ENCODE measurements around the gene ELMO3.
A peak's percentile ranks its signal among the peaks of the same experiment; 100 is the strongest.

The ELMO3 gene

DNA sequence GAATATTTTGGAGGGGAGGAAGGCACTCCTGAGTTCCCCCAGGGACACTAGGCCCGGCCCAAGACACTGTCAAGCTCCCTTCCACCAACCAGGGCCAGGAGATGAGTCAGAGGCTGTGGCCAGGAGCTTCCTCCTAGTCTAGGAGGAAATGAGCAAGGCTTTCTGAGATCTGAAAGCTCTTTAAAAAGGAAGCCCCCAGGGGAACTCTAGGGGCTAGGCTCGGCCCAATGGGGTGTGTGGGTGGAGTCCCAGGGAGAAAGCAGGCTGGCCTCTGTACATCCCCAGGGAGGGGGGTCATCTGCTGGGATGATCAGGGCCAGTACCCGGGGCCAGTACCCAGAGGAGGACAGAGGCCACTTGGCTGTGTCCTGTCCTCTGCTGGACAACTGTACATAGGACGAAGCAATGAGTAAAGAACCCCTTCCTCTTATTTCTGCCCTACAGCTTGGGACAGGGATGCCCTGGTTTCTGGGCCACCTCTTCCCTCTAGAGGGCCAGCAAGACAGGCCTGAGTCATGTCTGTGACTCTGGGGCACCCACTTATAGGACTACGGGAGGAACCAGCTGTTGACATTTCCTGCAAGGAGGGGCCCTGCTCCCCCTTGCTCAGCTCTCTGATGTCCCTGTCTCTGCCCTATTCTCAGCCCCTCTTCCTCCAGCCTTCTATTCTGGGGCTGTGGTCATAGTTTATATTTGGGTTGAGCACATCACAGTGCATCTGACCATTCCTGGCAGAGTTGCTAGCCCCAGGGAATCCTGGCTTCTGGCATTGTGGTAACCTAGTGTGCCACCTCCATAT lies 45.7 kb downstream of the ELMO3 start:
- DNase-seq, result peak; percentile 92

DNA sequence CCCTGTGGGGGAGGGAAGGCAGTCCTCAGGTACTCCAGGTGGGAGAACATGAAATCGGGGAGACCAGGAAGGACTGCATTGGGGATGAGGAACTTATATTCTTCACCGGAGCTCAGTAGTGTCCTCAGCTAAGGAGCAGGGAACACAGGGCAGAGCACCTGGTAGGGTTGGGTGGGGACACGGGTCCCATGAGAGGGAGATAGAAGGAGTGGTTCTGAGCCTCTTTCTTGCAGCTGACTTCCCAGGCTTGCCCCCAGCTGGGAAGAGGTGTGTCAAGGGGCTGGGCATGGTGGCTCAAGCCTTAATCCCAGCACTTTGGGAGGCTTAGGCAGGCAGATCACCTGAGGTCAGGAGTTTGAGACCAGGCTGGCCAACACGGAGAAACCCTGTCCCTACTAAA lies 46.3 kb downstream of the ELMO3 start:
- no peak for DNase-seq

DNA sequence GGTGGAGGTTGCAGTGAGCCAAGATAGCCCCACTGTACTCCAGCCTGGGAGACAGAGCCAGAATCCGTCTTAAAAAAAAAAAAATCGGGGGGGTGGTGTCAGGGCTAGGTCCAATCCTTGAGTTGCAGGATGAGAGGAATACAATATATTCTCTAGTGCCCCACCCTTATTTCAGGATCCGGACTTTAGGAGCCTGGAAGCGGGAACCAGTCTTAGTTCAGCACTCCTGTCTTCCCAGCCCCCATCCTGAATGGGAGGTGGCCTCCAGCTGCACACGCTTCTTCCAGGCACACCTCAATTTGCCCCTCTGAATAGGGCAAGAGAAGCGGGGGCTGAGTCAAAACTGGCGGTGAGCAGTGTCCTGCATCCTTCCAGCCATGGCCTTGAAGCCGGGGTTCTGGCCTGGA lies 46.7 kb downstream of the ELMO3 start:
- DNase-seq, result no peak

DNA sequence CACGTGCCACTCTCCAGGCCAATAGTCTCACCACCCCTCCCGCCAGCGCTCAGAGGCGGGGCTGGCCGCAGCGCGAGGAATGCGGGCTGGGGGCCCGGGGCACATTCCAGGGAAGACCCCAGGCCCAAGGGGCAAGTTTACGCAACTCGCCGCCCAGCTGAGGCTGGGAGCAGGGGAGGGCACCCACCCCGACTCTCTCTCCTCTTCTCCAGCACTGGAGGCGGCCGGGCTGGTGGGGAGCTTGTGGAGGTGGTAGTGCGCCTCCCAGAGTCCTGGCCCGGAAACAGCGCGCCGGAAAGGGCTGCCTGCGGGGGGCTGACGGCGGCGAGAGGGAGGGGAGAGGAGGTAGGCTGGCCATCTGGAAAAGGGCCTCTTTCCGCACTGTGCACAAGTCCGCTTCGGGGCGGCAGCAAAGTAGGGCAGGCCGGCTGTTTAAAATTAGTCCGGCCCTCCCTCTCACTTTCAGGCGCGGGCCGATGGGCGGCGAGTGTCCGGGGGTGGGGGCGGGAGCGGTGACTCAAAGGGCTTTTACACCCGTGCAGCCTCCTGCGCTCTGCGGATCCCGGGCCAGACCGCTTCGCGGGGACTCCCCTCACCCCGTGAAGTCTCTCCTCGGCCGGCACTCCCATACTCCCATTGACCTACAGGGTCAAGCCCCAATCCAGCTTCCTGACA lies 47.3 kb downstream of the ELMO3 start:
- no peak for DNase-seq

DNA sequence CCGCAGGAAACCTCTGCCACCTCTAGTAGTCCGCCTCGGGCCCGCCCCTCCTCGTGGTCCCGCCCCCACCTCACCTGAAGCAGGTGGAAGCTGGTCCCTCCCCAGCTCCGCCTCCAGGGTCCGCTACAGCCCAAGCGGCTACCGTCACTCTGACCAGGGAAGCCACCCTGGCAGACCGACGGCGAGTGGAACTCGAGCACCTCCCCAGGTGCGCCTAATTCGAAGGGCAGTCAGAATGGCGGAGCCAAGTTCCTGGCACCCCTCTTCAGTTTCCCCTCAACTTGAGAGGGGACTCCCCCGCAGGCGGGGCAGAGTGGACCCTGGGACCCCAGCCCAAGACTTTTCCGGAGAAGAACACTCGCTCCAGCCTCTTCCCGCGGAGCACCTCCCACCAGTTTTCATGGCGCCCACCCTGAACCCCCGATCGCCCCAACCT lies 47.8 kb downstream of the ELMO3 start:
- DNase-seq, result no peak

DNA sequence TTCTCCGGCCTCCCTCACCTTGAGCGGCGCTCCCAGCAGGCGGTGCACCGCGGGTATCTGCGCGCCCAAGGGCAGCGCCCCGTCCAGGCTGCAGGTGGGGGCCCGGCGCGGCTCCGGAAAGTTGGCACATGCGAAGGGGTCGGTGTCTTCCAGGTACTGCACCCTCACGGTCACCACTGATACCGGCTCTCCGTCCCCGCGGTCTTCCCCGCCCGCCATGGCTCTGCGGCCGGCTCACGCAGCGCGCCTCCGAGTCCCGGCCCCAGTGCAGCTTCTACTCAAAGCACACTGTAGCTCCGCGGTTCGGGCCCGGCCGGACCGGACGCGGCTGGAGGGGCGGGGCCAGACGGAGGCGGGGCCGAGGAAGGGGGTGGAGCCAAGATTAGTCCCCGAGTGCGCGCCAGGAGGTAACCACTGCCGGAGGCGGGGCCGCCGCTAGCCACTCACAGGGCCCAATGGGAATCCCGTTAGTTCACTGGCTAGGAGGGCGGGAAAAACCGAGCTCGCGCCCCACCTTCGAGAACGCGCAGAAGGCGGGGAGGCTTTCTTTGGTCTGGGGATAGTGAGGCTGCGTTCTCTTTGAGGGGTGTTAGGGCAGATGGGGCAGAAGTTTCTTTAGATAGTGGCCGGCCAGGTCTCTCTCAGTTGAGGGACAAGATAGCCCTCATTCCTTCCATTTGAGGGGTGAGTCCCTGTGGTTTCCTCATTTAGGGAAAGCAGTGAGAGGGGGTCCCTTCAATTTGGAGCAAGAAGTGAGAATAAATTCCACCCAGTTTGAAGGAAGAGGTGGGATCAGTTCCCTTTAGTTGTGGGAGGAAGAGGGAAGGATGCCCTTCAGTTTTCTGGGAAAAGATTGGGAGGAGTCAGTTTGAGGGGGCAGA lies 48.5 kb downstream of the ELMO3 start, which contains the start of gene FHOD1:
Gene FHOD1, minus strand, starts transcription at position 290 of the 881 bp plus-strand sequence. Its CDS starts 71 bp downstream, at position 219.
- peak; percentile 57 for DNase-seq

DNA sequence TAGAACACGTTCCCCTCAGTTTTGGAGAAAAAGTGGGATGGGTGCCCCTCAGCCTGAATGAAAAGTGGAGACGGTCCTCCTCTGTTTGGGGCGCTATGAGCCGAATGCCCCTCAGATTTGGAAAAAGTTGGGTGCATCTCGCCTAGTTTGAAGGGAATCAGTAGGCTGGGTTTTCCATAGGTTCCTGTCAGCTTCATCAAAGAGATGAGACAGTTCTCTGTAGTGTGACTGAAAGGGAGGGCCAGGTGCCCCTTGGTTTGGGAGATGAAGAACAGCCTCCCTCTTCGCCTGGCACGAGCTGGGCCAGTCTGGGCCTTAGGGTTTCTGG lies 49.1 kb downstream of the ELMO3 start:
- DNase-seq, result no peak

DNA sequence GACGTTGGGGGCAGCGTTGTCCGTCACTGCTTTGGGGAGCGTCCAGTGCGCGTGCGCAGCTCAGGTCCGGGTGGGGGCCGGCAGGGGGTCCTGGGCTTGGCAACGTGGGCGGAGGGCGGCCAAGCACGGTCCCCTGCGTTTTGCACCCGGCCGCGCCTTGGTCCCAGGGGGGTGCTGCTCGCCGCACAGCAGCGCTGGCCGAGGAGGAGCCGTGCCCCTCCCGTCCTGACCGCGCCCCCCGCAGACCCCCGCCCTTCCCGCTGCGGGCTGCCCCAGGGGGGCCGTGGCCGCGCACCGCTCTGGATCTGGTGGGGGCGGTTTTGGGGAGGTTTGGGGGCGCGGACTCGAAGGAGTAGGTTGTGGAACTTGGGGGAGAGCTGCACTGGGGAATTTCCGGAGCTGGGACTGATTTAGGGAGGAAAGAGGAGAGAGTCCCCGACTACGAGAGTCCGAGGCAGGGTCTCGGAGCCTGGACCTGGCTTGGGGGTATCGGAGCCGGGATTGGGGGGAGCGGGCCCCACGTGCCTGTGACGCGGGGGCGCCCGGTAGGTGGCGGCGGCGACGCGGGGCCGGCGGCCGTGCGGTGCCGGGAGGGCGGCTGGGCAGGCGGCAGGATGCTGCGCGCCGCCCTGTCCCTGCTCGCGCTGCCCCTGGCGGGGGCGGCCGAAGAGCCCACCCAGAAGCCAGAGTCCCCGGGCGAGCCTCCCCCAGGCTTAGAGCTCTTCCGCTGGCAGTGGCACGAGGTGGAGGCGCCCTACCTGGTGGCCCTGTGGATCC lies 49.7 kb downstream of the ELMO3 start, which contains the start of gene SLC9A5:
Gene SLC9A5, plus strand, starts transcription at position 579 of the 777 bp plus-strand sequence. Its CDS starts 36 bp downstream, at position 615.
- DNase-seq, result no peak

DNA sequence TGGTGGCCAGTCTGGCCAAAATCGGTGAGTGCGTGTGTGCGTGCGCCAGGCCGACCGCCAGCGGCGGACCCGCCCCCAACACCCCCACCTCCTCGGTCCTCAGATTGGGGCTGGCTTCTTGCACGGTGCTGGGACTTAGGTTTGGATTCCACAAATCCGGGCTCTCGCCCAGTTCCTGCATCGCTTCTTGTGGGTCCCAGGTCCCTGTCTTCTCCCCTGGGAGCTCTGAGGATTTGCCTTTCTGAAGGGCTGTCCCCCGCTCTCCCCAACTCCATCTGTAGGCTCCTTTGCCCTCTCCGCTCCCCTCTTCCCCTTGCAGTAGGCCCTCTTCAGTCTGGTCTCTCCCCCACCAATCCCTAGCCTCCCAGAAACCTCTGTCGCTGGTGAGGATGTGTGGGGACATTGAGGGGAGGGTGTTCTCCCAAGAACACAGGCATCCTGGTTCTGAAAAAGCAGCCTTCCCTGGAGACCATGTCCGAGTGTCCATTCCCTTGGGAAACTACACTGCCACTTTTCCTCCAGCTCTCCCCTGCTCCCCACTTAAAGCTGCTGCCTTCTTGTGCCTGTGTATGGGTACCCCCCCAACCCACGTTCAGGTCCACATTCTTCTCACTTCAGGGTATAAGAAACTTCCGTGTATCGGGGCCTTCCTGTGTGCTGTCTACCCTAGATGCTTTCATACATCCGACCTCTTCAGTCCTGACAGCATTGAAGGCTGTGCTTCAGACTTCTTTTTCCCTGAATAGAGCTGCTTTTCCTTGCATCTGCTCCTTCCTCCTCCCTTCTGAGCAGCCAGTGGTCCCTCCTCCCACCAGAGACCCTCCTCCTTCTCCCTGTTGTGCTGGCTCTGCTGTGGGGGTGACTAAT lies 50.5 kb downstream of the ELMO3 start:
- DNase-seq, result no peak

DNA sequence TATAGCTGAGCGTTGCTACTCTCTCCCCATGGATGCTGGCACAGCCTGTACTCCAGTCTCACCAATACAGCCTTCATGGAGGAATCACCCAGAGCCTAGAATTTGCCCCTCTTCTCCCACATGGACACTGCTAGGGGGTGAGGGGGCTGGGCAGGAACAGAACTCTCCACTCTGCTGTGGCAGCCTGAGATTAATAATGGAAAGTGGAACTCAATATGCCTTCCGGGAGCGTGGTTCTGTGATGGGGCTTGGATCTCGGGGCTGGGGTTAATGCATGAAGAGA lies 51.1 kb downstream of the ELMO3 start:
- DNase-seq, result no peak

DNA sequence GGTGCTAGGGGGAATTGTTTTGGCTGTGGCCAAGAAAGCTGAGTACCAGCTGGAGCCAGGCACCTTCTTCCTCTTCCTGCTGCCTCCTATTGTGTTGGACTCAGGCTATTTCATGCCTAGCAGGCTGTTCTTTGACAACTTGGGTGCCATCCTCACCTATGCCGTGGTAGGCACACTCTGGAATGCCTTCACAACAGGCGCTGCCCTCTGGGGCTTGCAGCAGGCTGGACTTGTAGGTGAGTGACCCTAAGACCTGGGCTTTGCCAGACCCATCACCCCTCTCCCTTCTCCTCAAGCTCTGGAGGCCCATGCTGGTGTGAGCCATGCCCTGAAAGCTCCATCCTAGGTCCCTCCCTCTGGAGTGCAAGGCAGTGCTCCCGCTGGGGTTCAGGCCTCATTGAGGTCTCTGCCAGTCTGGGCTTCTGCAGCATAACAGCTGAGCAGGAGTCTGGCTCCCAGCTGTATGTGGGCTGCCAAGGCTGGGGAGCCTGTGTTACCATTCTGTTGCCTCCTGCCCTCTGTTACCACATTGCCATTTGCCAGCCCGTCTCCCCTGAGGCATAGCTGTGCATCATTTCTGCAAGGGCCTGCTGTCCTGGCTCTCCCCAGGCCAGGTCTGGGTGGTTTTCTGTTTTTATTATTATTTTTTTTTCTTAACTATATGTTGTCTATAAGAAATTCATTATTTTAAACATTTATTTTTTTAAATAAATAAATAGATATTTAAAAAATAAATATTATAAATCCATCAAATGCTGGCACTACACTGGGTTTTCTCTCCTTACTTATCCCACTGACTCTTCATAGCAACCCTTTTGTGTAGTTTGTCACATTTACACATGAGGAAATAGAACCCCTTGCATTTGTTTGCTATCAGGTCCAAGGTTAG lies 53.9 kb downstream of the ELMO3 start:
- no peak for DNase-seq

All from SIG-M5 (cell line).